SK-N-MC (cell line): ENCODE measurements around the gene TAPBP.
"Not testable (repeated sequence)": the region's sequence is repeated elsewhere in the genome, so short reads cannot be mapped to it uniquely, and the experiment has no call there.

Experiments
- DNase-seq: peaks from one replicate; pipeline ENCODE4 v3.0.0-alpha.2; 2011; ENCODE audit warnings: low read depth, low spot score
- H3K27ac ChIP-seq: fragments of 200-600 bp; sonication (generic); 2 replicates; pipeline ENCODE4 v1.5.1; 2016; ENCODE audit warnings: mixed run types
- H3K36me3 ChIP-seq: fragments of 200-600 bp; sonication (generic); 2 replicates; pipeline ENCODE4 v1.6.1; 2017; ENCODE audit warnings: antibody characterized with exemption, low read length, mixed read lengths; ENCODE audit not compliant: insufficient read depth
- H3K4me3 ChIP-seq: fragments of 200-600 bp; sonication (generic); 2 replicates; pipeline ENCODE4 v1.5.1; 2016
- H3K9ac ChIP-seq: fragments of 200-600 bp; sonication (generic); 2 replicates; pipeline ENCODE4 v1.8.0; 2017; ENCODE audit warnings: mixed run types, mixed read lengths; ENCODE audit not compliant: insufficient read length
- H3K9me3 ChIP-seq: fragments of 200-600 bp; sonication (generic); 2 replicates; pipeline ENCODE4 v1.6.1; 2017; ENCODE audit warnings: low read depth, mild to moderate bottlenecking, antibody characterized with exemption, low read length, moderate library complexity, mixed read lengths
- EZH2 ChIP-seq: fragments of 200-600 bp; sonication (generic); IDR thresholded peaks from one replicate; pipeline ENCODE4 v1.6.1; 2017; ENCODE audit warnings: antibody characterized with exemption
- FOXP2 ChIP-seq: optimal IDR thresholded peaks from 2 replicates; pipeline ENCODE3; 2011; ENCODE audit warnings: mild to moderate bottlenecking, moderate library complexity; ENCODE audit not compliant: insufficient read depth; ENCODE audit errors: extremely low read length, control extremely low read depth
- POLR2AphosphoS5 ChIP-seq: IDR thresholded peaks from 2 replicates; pipeline ENCODE4 v1.6.1; 2012; ENCODE audit warnings: mild to moderate bottlenecking, low read depth, low read length, borderline replicate concordance

Gene TAPBP

GRCh38 chr6:33313709-33314514 lies at the start of gene TAPBP:
Gene TAPBP, minus strand, starts transcription at chr6:33314078. Its CDS starts 37 bp downstream, at chr6:33314041.
- Histone ChIP-seq H3K9ac (peak within 1 kb of the TSS; percentile 85), H3K36me3 (peaks cover 8% of the 10 kb centered on the region), H3K27ac (peak within 1 kb of the TSS; percentile 69), H3K9me3 (no peaks in the 10 kb centered on the region), H3K4me3 (peak within 1 kb of the TSS; percentile 96)
- TF ChIP-seq EZH2 (no peak), POLR2AphosphoS5 (0 out of 2 replicates have a peak, but pooled peaks have one; percentile 12)
- no peak for DNase-seq

GRCh38 chr6:33363486-33363885 lies 49.6 kb upstream of the TAPBP start:
- H3K4me3 ChIP-seq, H3K9ac ChIP-seq, H3K27ac ChIP-seq, DNase-seq, H3K9me3 ChIP-seq, H3K36me3 ChIP-seq: not testable (repeated sequence)

- TF ChIP-seq FOXP2, result no peak
- TF ChIP-seq EZH2, result no peak
- no peak for TF ChIP-seq POLR2AphosphoS5
- Histone ChIP-seq H3K27ac (no peak overlapping the region), H3K9ac (no peak overlapping the region), H3K36me3 (no peaks in the 10 kb centered on the region), H3K4me3 (no peak overlapping the region), H3K9me3 (no peaks in the 10 kb centered on the region)
- no peak for DNase-seq
Observed at GRCh38 chr6:33359331-33359730, 45.5 kb upstream of the TAPBP start.

- not testable (repeated sequence) for H3K9ac ChIP-seq, H3K36me3 ChIP-seq, H3K27ac ChIP-seq, H3K4me3 ChIP-seq, DNase-seq, H3K9me3 ChIP-seq
Observed at GRCh38 chr6:33357160-33357871, 43.4 kb upstream of the TAPBP start.

- no peak overlapping the region for H3K9ac ChIP-seq
- no peak overlapping the region for H3K4me3 ChIP-seq
- DNase-seq, result no peak
- TF ChIP-seq FOXP2 (no peak), POLR2AphosphoS5 (no peak), EZH2 (no peak)
- no peaks in the 10 kb centered on the region for H3K36me3 ChIP-seq
- no peaks in the 10 kb centered on the region for H3K9me3 ChIP-seq
- H3K27ac ChIP-seq, result no peak overlapping the region
Observed at GRCh38 chr6:33356295-33356694, 42.4 kb upstream of the TAPBP start.

- not testable (repeated sequence) for H3K36me3 ChIP-seq, H3K4me3 ChIP-seq, DNase-seq, H3K9me3 ChIP-seq, H3K9ac ChIP-seq, H3K27ac ChIP-seq
Observed at GRCh38 chr6:33355860-33356259, 42.0 kb upstream of the TAPBP start.

- Histone ChIP-seq H3K9ac (no peak overlapping the region), H3K27ac (no peak overlapping the region), H3K9me3 (no peaks in the 10 kb centered on the region), H3K4me3 (no peak overlapping the region), H3K36me3 (no peaks in the 10 kb centered on the region)
- no peak for TF ChIP-seq EZH2
- TF ChIP-seq POLR2AphosphoS5, result no peak
- no peak for TF ChIP-seq FOXP2
- DNase-seq, result no peak
Observed at GRCh38 chr6:33347816-33348215, 33.9 kb upstream of the TAPBP start.

GRCh38 chr6:33346972-33347371 lies 33.1 kb upstream of the TAPBP start:
- not testable (repeated sequence) for H3K4me3 ChIP-seq, H3K27ac ChIP-seq, H3K9ac ChIP-seq, DNase-seq, H3K36me3 ChIP-seq, H3K9me3 ChIP-seq

GRCh38 chr6:33344701-33345697 lies 31.1 kb upstream of the TAPBP start:
- H3K9ac ChIP-seq, result no peak overlapping the region
- no peak overlapping the region for H3K27ac ChIP-seq
- no peaks in the 10 kb centered on the region for H3K36me3 ChIP-seq
- TF ChIP-seq POLR2AphosphoS5 (no peak), FOXP2 (no peak), EZH2 (no peak)
- peak overlapping the region; percentile 63 for H3K4me3 ChIP-seq
- no peaks in the 10 kb centered on the region for H3K9me3 ChIP-seq
- no peak for DNase-seq
